Astrocyte of the cerebellum (primary cell): ENCODE data around the gene SLX4IP.

Experiments
- DNase-seq: peaks from one replicate; pipeline ENCODE4 v3.0.0-alpha.2; 2011; ENCODE audit warnings: low read depth
- H3K4me3 ChIP-seq: 2 replicates; pipeline ENCODE4 v1.5.1; 2011; ENCODE audit warnings: mild to moderate bottlenecking, low read depth, low read length, moderate library complexity
- CTCF ChIP-seq: IDR thresholded peaks from 2 replicates; pipeline ENCODE4 v1.5.1; 2012; ENCODE audit warnings: low read length, low read depth, moderate library complexity, mild to moderate bottlenecking; ENCODE audit errors: missing control alignments
- in situ Hi-C: cut with HindIII; loops from 2 replicates; pipeline ENCODE4 v1.10.0; 2017; ENCODE audit warnings: low sequenced_read_pairs

The SLX4IP gene

GRCh38 chr20:10603378-10603777, 168.3 kb downstream of the SLX4IP start:
- H3K4me3 ChIP-seq: no peak overlapping the region
- TF ChIP-seq CTCF: no peak
- DNase-seq: no peak
- in situ Hi-C loops: no loop called here

GRCh38 chr20:10603971-10604864, 169.1 kb downstream of the SLX4IP start:
- no peak overlapping the region for H3K4me3 ChIP-seq

GRCh38 chr20:10604865-10605440, 169.8 kb downstream of the SLX4IP start:
- TF ChIP-seq CTCF: no peak
- in situ Hi-C loops: no loop called here
- no peak for DNase-seq
- no peak overlapping the region for H3K4me3 ChIP-seq

More at GRCh38 chr20:10603971-10604864, 169.1 kb downstream of the SLX4IP start:
- in situ Hi-C loops: no loop called here
- no peak for TF ChIP-seq CTCF
- peak; percentile 79 for DNase-seq

- DNase-seq: no peak
- H3K4me3 ChIP-seq: no peak overlapping the region
- no peak for TF ChIP-seq CTCF
- in situ Hi-C loops: no loop called here
Measured at GRCh38 chr20:10605547-10606195, 170.6 kb downstream of the SLX4IP start.

GRCh38 chr20:10609276-10609675, 174.2 kb downstream of the SLX4IP start:
- DNase-seq: no peak
- TF ChIP-seq CTCF: no peak
- in situ Hi-C loops: no loop called here
- H3K4me3 ChIP-seq: no peak overlapping the region

GRCh38 chr20:10609770-10610169, 174.7 kb downstream of the SLX4IP start:
- no peak overlapping the region for H3K4me3 ChIP-seq
- DNase-seq: no peak

More at GRCh38 chr20:10609770-10610169, 174.7 kb downstream of the SLX4IP start:
- in situ Hi-C loops: no loop called here
- no peak for TF ChIP-seq CTCF
